HG03039 (cell line): ENCODE measurements around the gene LMO3.
"Not testable (repeated sequence)": the region's sequence is repeated elsewhere in the genome, so short reads cannot be mapped to it uniquely, and the experiment has no call there.

Experiments used
- ATAC-seq: cut with Tn5 transposase; IDR thresholded peaks from one replicate; pipeline ENCODE4 v1.9.1; 2021; ENCODE audit warnings: mild to moderate bottlenecking, moderate library complexity; ENCODE audit not compliant: unreplicated experiment

Gene LMO3

DNA sequence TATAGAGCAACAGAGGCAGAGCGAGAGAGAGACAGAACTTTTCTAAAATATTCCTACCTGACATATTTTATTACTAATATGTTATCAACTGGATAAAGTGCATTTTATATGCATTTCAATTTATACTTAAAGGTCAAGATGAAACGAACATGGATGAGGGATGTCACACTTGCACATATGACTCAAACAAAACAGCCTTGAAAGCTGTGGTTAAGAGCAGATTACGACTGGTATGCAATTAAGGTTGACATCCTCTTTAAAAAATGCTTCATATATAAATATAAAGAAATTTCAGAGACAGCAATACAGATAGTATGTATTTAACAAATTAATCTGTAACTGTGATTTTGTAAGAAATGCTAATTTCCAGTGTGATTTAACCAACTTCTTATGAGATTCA is 52.5 kb downstream of the LMO3 start:
- ATAC-seq: no peak

DNA sequence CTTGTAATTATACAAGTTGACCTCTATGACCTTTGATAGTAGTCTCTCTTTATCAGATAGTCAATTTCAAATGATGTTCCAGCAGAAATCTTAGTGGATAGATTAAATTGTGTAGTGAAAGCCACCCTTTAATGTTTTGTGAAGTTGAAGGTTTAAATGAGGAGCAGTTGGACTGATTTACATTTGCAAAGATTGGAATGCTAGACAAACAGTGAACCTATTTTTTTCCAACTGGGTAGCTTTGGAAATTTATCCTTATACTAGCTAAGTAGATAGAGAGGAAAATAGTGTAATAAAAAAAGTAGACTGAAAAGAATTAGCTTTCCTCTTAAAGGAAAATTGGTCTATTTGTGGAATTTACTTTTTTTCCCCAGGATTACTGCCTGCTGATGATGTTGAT is 53.7 kb downstream of the LMO3 start:
- no peak for ATAC-seq

DNA sequence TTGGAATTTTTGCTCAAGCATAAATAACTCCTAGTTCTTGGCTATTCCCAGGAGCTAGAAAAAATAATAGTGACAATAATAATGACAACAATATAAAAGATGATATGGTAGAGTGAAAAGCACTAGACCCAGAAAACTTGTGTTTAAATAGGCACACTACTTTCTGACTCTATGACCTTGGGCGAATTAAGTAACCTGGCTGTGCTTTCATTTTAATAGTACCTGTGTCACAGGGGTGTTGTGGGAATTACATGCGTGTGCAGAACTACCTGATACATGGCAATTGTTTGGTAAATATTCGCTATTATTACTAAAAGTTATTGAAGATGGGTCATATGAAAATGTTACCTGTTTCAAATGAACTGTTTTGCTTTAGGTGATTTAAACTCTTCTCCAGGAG is 60.1 kb downstream of the LMO3 start:
- ATAC-seq: no peak

DNA sequence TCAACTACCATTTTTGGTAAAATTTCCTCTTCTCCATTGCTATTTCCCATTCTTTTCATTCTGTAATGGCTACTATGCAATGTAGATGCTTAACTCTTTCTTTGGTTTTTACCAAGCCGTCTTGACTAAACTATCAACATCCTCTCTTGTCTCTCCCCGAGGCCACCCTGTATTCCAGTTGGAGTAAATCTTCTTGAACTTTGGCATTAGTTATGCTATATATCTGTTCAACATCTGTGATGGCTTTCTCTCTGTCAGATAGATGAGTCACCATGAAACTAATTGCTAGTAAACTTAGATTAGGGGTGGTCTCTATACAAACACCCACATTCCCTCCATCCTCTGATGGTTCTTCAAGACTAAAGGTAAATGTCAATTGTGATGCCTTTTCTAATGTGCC is 63.4 kb downstream of the LMO3 start:
- no peak for ATAC-seq

DNA sequence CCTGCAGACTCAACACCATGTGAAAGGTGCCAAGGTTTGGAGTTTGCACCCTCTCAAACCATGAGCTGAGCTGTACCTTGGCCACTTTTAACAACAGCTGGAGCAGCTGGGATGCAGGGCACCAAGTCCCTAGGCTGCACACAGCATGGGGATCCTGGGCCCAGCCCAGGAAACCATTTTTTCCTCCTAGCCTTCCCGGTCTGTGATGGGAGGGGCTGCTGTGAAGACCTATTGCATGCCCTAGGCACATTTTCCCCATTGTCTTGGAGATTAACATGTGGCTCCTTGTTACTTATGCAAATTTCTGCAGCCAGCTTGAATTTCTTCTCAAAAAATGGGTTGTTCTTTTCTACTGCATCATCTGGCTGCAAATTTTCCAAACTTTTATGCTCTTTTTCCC is 68.3 kb downstream of the LMO3 start:
- ATAC-seq: not testable (repeated sequence)

DNA sequence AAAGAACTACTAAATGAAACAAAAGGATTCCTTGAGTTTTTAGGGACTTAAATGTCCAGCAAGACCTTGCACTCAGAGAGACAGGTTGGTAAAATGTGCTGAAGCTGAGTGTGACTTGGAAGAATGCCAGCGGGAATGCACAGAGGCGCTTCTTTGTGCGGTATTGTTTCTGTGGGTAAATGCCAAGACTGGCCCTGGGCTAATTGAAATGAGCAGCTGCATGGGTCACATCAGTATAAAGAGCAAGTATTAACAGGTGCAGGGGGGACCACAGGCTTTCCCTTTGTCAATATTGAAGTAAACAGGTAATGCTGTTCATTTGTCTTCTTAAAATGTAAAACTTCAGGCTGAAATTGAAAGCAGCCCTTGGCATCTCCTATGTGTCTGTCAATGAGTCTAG is 74.3 kb downstream of the LMO3 start:
- no peak for ATAC-seq

DNA sequence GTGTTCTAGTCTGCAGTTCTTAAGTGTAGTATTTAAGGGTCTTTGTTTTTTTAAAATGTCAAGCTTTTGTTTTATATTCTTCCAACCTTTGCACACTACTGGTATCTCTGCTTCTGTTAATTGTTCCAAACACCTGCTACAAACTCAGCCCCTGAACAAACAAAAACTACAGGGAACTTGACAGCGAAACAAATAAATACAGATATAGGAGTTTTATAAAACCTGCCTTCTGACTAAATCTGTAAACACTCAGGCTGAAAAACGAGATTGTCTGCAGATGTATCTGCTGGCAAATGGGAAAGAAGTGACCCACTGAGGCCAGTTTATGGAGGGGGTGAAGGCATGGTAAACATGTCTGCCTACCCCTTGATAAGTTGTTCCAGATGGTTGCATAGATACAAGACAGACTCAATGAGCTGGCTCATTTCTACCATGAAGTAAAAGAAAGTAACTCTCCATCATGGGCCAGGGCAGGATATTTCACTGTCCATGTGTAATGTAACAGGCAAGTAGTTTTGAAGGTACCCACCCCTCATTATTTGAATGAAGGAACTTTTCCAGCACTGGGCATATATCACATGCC is 75.6 kb downstream of the LMO3 start:
- ATAC-seq: no peak

DNA sequence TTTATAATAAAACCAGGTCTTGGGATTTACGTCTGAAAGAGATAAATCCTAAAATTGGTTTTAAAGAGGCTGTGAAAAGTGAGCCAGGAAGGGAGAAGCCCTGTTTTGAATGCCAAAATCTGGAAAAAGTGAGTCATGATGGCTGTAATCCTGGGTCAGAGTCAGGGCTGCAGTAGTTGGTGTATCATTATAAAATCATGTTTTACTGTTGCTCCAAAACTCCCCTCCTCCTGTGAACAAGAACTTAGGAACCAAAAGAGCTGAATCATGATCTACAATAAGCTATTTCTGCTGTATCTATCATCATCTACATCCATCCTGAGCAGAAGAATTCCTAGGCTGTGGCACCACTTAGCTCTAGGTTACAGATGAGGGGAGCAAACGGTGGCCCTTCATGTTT is 79.3 kb downstream of the LMO3 start:
- ATAC-seq: no peak

DNA sequence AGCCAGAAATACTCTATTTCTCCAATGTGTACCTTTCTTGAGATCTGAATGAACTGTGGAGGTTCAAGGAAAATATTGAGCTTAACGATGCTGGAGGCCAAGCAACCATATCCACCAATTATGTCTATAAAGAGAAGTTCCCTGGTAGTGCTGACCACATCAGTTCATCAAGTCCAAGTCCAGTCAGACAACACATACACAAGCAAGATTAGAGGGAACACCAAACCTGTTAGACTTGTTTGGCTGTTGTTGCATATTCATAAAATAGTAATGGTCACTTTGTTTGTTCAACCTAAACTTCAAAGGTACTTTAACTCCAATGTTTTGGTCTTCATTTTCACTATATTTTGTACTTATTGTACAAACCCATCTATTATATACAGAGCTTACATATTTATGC is 81.6 kb downstream of the LMO3 start:
- ATAC-seq: no peak

DNA sequence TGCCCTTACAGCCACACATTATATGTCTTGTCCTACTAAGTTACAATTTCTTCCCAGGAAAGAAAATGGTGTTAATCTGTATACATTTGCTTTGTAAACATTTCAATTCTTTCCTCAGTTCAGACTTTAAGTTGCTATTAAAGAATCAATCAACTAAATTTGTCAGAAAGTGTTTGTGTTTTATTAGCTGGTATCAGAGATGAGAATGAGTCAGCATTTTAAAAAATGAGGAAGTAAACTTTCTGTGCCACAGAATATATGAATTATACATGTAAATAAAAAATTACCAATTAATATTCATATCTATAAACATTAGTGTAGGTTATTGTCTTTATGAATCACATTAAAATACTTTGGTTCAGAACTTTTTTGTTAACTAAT is 82.0 kb downstream of the LMO3 start:
- no peak for ATAC-seq

DNA sequence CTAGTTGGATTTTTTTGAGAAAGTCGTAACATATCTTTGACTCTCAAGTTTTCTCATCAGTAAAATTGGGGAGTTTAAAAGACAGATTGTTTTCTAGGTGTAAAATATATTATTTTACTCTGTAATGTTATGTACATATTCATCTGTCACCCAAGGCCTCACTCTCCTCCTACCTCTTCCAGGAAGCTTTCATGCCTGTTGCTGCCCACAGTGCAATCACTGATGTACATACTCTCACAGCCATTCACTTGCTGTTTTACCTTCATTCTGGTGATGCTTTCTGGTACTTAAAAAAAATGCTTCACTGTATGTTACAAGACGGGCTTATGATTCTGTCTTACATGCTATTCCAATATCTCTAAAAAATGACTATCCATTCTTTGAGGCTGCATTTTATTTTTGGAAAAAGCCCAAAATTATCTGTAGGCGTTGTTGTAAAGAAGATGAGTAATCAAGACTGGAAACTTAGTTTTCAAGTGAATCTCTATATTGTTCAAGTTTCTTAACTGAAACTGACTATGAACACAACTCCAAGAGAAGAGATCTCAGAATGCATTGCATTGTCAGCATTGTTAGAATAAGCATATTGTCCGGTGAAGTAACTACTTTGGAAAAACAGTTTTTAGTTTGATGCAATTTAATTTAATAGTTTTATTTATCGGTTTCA is 82.5 kb downstream of the LMO3 start:
- ATAC-seq: no peak

DNA sequence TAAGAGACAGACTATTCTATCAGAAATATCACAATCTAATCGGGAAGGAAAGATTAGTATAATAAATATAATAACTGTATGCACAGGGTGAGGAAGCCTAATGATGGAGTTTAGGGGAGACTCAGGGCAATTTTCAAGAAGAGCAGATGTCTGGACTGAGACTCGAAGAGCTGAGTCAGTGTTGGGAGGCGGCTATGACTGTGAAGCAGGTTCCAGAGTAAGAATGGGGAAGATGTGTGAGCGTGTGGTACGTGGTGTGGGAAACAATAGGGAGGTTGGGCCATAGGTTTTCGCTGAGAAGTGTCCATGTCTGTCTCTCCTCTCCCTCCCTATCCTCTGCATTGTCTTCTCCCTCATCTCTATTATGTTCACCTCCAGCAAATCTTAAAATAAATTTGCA is 85.6 kb downstream of the LMO3 start:
- no peak for ATAC-seq

DNA sequence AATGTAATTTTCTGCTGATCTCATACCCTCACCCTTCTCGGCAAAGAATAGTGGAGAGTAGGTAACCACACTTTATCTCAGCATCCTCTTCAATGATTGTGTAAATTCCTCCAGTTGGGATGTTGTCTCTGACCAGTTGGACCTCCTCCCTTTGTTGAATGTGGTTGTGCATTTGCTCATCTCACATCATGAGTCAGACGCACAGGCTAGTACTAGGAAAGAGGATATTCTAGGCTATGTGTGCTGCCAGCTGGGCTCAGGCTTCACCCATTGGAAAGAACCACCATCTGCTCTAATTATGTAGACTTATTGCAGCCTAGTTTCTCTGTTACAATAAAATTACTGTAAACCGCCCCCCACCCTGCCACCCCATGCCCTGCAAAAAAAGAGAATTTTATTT is 90.3 kb downstream of the LMO3 start:
- ATAC-seq: no peak

DNA sequence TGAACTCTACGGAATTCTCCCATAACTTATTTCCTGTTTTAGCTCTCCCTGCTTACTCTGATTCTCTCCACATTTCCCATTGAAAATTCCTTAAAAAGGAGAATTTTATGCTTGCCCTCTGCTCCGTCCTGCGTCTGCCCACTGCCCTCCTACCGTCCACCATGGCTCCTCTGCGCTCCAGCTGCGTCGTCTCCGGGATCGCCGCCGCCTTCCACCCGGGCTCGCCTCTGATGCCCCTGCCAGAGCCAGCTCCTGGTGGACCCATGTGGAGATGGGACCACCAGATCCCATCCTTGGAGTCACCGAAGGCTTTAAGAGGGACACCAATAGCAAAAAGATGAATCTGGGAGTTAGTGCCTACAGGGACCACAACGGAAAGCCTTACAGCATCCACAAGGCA is 92.7 kb downstream of the LMO3 start:
- ATAC-seq: no peak

DNA sequence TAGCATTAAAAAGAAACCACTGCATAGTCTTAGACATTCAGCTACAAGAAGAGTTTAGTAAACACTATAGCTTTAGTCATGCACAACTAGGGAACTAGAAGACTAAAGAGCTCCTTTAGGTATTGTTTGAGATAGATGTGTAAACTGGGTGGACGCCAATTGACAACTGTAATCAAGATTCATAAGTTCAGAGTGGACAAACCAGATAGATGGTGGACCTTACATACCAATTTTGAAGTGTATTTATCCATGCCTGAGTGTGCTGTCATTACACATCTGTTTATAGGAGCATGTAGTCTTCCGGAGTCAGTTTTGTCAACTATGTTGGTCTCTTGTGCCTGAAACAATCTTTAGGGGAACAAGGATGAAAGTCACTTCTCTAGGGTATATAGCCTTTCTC is 96.6 kb downstream of the LMO3 start:
- ATAC-seq: no peak

DNA sequence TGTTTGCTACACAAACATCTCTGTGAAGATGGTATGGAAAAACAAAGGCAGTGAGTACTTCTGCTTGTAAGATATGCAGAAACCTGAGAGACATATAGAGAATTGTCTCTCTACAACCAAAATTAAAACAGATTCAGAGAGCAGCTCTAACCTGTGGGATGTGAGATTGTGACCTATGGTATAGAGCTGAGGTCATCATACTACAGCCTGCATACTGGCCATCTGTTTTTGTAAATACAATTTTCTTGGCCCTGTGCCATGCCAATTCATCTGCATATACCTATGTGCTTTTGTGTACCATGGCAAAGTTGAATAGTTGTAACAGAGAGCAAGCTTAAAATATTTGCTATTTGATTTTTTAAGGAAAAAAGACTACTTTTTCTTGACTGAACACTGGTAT is 99.6 kb downstream of the LMO3 start:
- ATAC-seq: no peak

DNA sequence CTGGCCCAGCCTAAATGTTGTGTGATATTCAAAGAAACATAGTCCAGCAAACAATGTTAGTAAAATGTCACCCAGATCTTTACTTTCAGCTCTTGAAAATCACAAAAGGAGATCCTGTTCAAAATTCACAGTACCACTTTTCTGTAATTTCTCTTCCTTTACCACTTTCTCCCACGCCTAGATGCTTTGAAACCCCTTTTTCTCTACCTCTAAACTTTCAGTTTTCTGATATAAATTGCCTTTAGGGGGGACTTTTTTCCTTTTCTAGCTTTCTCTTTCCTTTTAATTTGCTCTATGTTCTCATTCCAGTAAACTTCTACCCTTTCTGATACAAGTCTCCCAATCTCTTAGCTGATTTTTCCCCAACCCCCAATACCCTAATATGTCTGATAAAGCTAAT is 101.8 kb downstream of the LMO3 start:
- no peak for ATAC-seq

DNA sequence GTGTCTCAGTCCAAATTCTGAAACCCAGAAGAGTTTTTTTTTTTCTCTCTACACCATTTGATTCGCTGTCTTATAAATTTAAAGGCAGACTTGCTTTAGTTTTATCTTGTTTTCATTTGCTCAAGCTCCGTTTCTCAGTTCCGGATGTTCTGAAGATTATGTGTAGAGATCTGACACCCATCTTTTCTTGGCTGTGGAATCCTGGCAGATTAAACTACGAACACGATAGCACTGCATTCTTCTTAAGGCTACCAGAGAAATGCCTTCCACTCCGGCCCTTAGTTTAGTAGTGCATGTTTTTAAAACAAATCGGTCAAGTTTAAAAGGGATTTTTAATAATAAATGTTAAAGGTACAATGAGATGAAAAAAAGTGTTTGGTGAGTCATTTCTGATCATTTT is 106.4 kb downstream of the LMO3 start:
- no peak for ATAC-seq
